ENCODE measurements around the gene LTBP1. TPM values are rescaled to one million over a fixed set of nuclear protein-coding genes. Genes with fewer than 3 reads are reported as not detected.

Gene LTBP1
- total and polyA plus RNA-seq, 2 of the 13 experiments (the other 11 are each of a cell fraction or from before 2014, with no cell fraction given), result 0.12 to 0.22 TPM

GRCh38 chr2:33219114-33219513 is 272.4 kb downstream of the LTBP1 start:
- Histone ChIP-seq H3K4me1 (ENCODE audit: insufficient read depth, low read length) (no peaks in the 10 kb centered on the region), H4K20me1 (ENCODE audit: insufficient read depth, low read length) (no peaks in the 10 kb centered on the region), H3K27me3 (ENCODE audit: control insufficient read depth in 1 of 2, insufficient read depth in 2 of 2, low read length in 2 of 2) (peaks cover 0 to 3% of the 10 kb centered on the region in 2 experiments; a peak in 1 of 5 replicates), H2AFZ (ENCODE audit: low read length) (no peak overlapping the region), H3K36me3 (replicated peaks in 1 of 2; ENCODE audit: control insufficient read depth in 1 of 2, insufficient read depth in 2 of 2, low read length in 2 of 2) (no peaks in the 10 kb centered on the region), H3K9ac (ENCODE audit: insufficient read depth, low read depth, low read length) (no peak overlapping the region), H3K9me3 (ENCODE audit: low read length) (no peaks in the 10 kb centered on the region), H3K27ac (ENCODE audit: extremely low read length, insufficient read depth, low read length) (no peak overlapping the region), H3K79me2 (ENCODE audit: insufficient read depth, low read length) (no peaks in the 10 kb centered on the region), H3K4me3 (replicated peaks in 1 of 3; ENCODE audit: insufficient read depth in 1 of 3, low read depth in 2 of 3, low read length in 3 of 3) (no peak overlapping the region), H3K4me2 (ENCODE audit: low read depth, low read length) (no peak overlapping the region)
- intact Hi-C loops (cut with micrococcal nuclease; ENCODE audit: unreplicated experiment), result no loop called here
- 6% methylated on average over 4 of the region's 4 CpGs for WGBS (ENCODE audit: low lambda C conversion rate)
- FAIRE-seq, result no peak
- ChIA-PET CTCF (ENCODE audit: low intra/inter-chr PET ratio, low total read pairs) (no interaction called here), POLR2A (no interaction called here)
- no TSS peak for BruUV-seq (replicated peaks)
- in situ Hi-C loops (cut with HindIII; ENCODE audit: extremely low pct_ligation_motif_present, low pct_unique_long_range_greater_than_20kb), result no loop called here
- TF ChIP-seq ZNF674 (CRISPR knock-in tag; IDR thresholded peaks at IDR 0.05; ENCODE audit: low read depth), result no peak
- TF ChIP-seq MED1 (CRISPR knock-in tag; IDR thresholded peaks at IDR 0.05), result no peak
- TF ChIP-seq ZNF282 (IDR thresholded peaks at IDR 0.05; ENCODE audit: partially characterized antibody), result no peak
- TF ChIP-seq DPF2 (CRISPR knock-in tag; IDR thresholded peaks at IDR 0.05; ENCODE audit: borderline replicate concordance, low read depth), result no peak
- TF ChIP-seq YY1 (IDR thresholded peaks at IDR 0.05; ENCODE audit: insufficient read depth, insufficient replicate concordance, low read depth, low read length), result no peak
- no peak for TF ChIP-seq SMARCC2 (IDR thresholded peaks at IDR 0.05)
- TF ChIP-seq, protein P1, sequence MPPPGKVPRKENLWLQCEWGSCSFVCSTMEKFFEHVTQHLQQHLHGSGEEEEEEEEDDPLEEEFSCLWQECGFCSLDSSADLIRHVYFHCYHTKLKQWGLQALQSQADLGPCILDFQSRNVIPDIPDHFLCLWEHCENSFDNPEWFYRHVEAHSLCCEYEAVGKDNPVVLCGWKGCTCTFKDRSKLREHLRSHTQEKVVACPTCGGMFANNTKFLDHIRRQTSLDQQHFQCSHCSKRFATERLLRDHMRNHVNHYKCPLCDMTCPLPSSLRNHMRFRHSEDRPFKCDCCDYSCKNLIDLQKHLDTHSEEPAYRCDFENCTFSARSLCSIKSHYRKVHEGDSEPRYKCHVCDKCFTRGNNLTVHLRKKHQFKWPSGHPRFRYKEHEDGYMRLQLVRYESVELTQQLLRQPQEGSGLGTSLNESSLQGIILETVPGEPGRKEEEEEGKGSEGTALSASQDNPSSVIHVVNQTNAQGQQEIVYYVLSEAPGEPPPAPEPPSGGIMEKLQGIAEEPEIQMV (CRISPR knock-in tag; IDR thresholded peaks at IDR 0.05; ENCODE audit: low read depth), result no peak
- TF ChIP-seq, protein P2, sequence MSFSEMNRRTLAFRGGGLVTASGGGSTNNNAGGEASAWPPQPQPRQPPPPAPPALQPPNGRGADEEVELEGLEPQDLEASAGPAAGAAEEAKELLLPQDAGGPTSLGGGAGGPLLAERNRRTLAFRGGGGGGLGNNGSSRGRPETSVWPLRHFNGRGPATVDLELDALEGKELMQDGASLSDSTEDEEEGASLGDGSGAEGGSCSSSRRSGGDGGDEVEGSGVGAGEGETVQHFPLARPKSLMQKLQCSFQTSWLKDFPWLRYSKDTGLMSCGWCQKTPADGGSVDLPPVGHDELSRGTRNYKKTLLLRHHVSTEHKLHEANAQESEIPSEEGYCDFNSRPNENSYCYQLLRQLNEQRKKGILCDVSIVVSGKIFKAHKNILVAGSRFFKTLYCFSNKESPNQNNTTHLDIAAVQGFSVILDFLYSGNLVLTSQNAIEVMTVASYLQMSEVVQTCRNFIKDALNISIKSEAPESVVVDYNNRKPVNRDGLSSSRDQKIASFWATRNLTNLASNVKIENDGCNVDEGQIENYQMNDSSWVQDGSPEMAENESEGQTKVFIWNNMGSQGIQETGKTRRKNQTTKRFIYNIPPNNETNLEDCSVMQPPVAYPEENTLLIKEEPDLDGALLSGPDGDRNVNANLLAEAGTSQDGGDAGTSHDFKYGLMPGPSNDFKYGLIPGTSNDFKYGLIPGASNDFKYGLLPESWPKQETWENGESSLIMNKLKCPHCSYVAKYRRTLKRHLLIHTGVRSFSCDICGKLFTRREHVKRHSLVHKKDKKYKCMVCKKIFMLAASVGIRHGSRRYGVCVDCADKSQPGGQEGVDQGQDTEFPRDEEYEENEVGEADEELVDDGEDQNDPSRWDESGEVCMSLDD (CRISPR knock-in tag; IDR thresholded peaks at IDR 0.05; ENCODE audit: borderline replicate concordance), result no peak
- no peak for TF ChIP-seq SAP130 (CRISPR knock-in tag; IDR thresholded peaks at IDR 0.05; ENCODE audit: low read depth)
- TF ChIP-seq ZNF772 (CRISPR knock-in tag; IDR thresholded peaks at IDR 0.05), result no peak
- no peak for TF ChIP-seq MNT (IDR thresholded peaks at IDR 0.05)
- no peak for TF ChIP-seq ZNF207 (IDR thresholded peaks at IDR 0.05; ENCODE audit: borderline replicate concordance)
- TF ChIP-seq ZNF275 (CRISPR knock-in tag; IDR thresholded peaks at IDR 0.05; ENCODE audit: borderline replicate concordance), result no peak
- TF ChIP-seq, protein P3, sequence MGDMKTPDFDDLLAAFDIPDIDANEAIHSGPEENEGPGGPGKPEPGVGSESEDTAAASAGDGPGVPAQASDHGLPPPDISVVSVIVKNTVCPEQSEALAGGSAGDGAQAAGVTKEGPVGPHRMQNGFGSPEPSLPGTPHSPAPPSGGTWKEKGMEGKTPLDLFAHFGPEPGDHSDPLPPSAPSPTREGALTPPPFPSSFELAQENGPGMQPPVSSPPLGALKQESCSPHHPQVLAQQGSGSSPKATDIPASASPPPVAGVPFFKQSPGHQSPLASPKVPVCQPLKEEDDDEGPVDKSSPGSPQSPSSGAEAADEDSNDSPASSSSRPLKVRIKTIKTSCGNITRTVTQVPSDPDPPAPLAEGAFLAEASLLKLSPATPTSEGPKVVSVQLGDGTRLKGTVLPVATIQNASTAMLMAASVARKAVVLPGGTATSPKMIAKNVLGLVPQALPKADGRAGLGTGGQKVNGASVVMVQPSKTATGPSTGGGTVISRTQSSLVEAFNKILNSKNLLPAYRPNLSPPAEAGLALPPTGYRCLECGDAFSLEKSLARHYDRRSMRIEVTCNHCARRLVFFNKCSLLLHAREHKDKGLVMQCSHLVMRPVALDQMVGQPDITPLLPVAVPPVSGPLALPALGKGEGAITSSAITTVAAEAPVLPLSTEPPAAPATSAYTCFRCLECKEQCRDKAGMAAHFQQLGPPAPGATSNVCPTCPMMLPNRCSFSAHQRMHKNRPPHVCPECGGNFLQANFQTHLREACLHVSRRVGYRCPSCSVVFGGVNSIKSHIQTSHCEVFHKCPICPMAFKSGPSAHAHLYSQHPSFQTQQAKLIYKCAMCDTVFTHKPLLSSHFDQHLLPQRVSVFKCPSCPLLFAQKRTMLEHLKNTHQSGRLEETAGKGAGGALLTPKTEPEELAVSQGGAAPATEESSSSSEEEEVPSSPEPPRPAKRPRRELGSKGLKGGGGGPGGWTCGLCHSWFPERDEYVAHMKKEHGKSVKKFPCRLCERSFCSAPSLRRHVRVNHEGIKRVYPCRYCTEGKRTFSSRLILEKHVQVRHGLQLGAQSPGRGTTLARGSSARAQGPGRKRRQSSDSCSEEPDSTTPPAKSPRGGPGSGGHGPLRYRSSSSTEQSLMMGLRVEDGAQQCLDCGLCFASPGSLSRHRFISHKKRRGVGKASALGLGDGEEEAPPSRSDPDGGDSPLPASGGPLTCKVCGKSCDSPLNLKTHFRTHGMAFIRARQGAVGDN (CRISPR knock-in tag; IDR thresholded peaks at IDR 0.05), result no peak
- no peak for DNase-seq (ENCODE audit: low spot score)
- ATAC-seq, result no peak

All from HepG2 (cell line).